ENCODE results near the gene PLA2G2D. TPM values are rescaled to one million over a fixed set of nuclear protein-coding genes. Genes with fewer than 3 reads are reported as not detected.

The PLA2G2D gene
- total and polyA plus RNA-seq, 2 of the 8 experiments (the other 6 are each of a cell fraction or from before 2014, with no cell fraction given): not detected

DNA sequence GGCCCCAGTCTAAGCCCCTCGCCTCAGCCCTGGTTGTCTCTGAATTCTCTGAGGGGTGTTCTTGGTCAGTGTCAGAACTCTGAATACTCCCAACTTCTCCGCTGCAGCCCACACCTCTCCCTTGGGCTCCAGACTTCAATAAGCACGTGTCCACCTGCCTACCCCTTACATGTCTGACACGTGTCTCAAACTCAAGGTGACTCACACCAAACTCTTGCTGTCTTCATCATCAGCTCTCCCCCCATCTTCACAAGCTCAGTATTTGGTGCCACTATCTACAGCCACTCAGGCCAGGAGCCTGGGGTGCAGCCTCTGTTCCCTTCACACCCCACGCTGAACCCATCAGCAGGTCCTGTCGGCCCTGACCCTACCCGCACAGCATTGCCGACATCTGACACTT lies 47.8 kb upstream of the PLA2G2D start (continued):
- TF ChIP-seq TAF1 (IDR thresholded peaks at IDR 0.05; ENCODE audit: low read depth, low read length): no peak
- no peak for TF ChIP-seq CEBPB (IDR thresholded peaks at IDR 0.05; ENCODE audit: low read depth, low read length)
- no peak for TF ChIP-seq JUN (IDR thresholded peaks at IDR 0.05; ENCODE audit: low read depth, low read length)
- TF ChIP-seq BCL11A (IDR thresholded peaks at IDR 0.05; ENCODE audit: low read depth in 2 of 2, low read length in 2 of 2): no peak
